GM12801 (cell line): Measurements from ENCODE around the gene ERC2.

Experiments
- TF ChIP-seq, protein P1 (sequence below): IDR thresholded peaks from one replicate; pipeline ENCODE4 v1.5.1; 2011; ENCODE audit warnings: control low read depth; ENCODE audit not compliant: insufficient read length; ENCODE audit errors: extremely low read depth

The ERC2 gene

DNA sequence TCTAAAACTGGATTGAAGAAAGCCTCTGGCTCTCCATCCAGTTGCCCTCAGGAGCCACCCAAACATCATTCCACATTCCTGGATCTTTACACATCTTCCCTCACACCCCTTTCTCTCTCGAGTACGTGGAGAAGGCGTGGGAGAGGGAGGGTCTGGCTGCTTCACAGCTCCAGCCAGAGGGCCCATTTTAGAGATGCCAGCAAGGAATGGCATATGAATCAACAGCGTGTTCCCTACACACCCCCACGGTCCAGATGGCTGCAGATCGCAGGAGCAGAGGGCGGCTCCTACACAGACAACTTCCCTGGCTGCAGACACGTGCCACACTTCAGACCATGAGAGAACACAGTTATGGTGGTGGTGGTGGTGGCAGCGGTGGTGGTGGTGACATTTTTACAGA is 280.1 kb downstream of the ERC2 start:
- TF ChIP-seq, protein P1, sequence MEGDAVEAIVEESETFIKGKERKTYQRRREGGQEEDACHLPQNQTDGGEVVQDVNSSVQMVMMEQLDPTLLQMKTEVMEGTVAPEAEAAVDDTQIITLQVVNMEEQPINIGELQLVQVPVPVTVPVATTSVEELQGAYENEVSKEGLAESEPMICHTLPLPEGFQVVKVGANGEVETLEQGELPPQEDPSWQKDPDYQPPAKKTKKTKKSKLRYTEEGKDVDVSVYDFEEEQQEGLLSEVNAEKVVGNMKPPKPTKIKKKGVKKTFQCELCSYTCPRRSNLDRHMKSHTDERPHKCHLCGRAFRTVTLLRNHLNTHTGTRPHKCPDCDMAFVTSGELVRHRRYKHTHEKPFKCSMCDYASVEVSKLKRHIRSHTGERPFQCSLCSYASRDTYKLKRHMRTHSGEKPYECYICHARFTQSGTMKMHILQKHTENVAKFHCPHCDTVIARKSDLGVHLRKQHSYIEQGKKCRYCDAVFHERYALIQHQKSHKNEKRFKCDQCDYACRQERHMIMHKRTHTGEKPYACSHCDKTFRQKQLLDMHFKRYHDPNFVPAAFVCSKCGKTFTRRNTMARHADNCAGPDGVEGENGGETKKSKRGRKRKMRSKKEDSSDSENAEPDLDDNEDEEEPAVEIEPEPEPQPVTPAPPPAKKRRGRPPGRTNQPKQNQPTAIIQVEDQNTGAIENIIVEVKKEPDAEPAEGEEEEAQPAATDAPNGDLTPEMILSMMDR = no peak

DNA sequence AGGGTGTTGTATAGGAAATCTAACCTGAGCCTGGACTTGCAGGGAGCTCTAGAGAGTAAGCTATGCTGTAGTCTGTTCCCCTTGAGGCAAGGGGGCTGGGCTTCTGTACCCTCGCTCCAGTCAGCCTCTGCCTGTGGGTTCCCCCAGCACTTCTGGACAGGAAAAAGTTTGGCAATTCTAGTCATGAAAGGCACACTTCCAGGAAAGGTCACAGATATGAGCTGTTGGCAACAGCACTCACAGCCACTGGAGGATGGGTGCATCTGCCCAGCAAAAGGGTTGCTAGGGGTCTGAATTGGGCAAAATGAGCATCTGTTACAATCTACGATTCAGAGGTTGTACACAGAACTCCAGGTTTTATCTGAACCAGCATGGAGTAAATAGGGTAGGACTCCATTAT is 281.2 kb downstream of the ERC2 start:
- TF ChIP-seq, protein P1 = no peak

DNA sequence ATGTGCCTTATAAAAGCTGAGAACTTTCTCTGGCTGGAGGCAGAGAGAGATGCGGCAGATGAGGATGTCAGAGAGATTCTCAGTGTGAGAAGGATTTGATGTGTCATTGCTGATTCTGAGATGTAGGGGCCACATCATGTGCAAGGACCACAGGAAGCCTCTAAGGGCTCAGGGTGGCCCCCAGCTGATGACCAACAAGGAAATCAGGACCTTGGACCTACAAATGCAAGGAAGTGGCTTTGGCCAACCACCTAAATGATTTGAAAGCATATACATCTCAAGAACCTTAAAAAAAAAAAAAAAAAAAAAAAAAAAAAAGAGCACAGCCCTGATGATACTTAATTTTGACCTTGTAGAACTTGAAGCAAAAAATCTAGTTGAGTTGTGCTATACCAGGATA is 282.4 kb downstream of the ERC2 start:
- TF ChIP-seq, protein P1 = no peak

DNA sequence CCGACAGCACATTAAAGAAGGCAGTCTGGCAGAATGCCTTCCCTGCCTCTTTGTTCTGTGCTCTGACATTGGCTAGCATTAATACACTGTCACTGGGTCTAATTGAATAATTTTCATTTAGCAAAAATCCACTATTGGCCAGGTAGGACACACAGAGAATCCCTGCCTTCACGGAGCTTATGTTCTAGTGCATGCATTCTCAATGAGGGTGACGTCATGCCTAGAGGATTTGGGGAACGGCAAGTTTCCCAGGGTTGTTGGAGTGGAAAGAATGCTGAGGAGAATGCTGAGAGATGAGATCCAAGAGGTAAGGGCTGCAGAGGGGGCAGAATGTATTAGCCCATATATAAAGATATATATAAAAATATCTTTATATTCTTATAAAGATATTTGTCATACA is 284.7 kb downstream of the ERC2 start:
- TF ChIP-seq, protein P1 = no peak

DNA sequence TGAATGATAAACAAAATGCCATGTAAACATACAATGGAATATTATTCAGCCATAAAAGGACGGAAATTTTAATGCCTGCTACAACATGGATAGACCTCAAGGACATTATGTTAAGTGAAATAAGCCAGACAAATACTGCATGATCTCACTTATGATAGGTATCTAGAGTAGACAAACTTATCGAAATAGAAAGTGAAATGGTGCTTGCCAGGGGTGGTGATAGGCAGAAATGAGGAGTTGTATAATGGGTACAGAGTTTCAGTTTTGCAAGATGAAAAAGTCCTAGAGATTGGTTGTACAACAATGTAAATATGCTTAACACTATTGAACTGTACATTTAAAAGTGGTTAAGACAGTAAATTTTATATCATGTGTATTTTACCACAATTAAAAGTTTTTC is 287.8 kb downstream of the ERC2 start:
- TF ChIP-seq, protein P1 = no peak

DNA sequence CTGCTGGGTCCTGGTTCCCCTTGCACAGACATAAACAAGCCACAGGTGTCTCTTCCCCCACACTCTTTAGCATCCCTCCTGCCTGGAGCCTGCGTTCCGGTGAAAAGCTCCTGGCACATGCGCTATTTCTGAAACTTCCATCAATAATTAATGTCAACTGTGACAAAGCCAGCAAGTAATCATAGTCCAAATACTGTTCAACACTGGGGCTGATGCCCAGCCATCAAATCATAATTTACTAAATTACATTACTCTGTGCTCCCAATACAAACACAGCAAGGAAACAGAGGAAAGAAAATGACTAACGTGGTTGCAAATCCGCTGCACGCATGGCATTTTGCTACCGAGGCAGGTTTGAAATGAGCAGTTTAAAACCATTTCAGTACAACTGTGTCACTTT is 294.7 kb downstream of the ERC2 start:
- TF ChIP-seq, protein P1 = no peak

DNA sequence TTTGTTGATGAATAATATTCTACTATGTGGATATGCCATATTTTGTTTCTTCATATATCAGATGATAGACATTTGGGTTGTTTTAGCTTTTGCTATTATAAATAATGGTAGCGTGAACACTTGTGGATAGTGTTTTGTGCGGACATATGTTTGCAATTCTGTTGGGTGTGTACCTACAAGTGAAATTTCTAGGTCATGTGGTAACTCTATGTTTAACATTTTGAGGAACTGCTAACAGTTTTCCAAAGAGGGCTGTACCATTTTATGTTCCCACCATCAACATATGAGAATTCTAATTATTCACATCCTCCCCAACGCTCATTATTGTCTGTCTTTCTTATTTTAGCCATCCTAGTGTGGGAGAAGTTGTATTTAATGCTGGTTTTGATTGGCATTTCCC is 303.8 kb downstream of the ERC2 start:
- TF ChIP-seq, protein P1 = no peak
